ENCODE data around the gene PRKAA1.
"Not testable (repeated sequence)": the region's sequence is repeated elsewhere in the genome, so short reads cannot be mapped to it uniquely, and the experiment has no call there.

Gene PRKAA1

DNA sequence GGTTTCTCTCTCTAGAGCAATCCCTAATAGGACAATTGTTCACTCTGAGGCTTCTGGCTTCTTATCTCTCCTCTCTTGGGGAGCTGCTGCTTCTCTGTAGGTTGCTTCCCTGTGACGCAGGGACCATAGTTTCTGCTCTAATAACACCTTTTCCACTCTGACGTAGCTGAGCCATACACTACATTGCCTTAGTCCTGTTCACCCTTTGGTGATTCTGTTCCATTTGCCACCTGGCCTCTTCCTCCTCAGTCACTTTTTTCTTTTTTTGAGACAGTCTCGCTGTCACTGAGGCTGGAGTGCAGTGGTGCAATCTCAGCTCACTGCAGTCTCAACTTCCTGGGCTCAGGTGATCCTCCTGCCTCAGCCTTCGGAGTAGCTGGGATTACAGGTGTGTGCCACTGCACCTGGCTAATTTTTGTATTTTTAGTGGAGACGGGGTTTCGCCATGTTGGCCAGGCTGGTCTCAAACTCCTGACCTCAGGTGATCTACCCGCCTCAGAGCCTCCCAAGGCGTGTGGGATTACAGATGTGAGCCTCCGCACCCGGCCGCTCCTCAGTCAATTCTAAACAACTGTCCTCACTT, 27.4 kb upstream of the PRKAA1 start:
- DNase-seq, result not testable (repeated sequence)

GRCh38 chr5:40823459-40823858, 25.3 kb upstream of the PRKAA1 start:
- no peak for DNase-seq

DNA sequence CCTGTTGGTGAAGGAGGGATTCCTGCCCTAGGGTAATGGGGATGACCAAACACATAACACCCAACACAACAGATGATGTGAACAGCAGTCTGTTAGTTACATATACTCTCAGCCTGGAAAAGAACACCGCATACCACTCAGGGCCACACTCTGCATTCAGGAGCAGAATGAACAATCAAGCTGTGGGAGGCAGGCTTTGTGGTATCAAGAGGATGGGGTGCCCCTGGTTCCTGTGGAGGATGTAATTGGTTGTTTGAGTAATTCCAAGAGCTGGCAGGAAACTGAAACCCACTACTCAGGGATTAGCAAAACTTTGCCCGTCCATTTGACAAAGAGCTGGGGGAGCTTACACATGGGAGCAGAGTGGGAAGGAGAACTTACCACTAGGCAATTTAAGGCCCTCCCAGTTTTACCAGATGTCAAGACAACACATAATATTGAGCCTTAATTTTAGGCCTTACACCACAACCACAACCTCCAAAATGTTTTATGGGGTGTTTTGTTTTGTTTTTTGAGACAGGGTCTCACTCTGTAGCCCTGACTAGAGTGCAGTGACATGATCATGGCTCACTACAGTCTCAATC, 15.6 kb upstream of the PRKAA1 start:
- DNase-seq, result no peak

- DNase-seq, result no peak
These were observed 14.0 kb upstream of the PRKAA1 start for GRCh38 chr5:40812125-40812524.

DNA sequence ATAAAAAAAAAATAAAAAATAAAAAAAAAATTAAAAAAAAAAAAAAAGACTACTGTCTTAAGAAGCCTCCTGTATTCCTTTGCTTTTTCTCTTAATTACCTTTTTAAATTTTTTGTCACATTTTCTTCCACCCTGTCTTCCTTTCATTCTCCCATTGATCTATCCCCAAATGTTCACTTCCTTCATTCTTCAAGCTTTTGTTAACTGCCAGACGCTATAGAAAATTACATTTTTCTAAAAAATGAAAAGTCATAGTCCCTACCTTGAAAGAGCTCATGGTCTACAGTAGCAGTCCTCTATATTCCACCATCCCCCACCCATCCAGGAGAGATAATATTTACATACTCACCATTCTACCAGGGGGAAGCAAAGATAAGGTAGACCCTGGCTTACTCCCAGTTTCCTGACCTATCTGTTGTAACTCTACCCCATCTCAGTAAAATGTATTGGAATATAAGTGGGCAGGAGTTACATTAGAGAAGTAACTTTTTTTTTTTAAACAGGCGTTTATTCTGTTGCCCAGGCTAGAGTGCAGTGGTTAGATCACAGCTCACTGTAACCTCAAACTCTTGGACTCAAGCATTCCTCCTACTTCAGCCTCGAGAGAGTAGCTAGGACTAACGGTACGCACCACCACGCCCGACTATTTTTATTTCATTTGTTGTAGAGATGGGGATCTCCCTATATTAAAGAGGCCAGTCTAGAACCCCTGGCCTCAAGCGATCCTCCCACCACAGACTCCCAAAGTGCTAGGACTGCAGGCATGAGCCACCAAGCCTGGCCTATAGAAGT, 3.8 kb upstream of the PRKAA1 start:
- DNase-seq, result no peak

DNA sequence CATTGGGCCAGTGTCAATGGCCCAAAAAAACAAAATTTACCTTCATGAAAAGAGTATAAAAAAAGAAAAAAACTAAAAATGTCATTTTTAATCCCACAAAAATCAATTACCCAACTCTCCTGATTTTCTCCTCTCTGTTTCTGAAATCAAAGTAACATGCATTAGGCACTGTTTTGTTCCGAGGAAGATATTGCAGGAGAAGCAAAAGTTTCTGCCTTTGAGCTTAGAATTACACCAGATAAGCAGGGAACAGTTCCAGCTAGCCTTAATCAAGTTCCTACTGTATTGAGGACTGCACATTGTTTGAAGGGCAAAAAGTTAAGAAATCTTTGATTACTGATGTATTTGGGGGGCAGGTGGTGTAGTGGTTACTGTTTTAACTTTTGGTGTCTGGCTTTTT, 1.1 kb upstream of the PRKAA1 start:
- no peak for DNase-seq

DNA sequence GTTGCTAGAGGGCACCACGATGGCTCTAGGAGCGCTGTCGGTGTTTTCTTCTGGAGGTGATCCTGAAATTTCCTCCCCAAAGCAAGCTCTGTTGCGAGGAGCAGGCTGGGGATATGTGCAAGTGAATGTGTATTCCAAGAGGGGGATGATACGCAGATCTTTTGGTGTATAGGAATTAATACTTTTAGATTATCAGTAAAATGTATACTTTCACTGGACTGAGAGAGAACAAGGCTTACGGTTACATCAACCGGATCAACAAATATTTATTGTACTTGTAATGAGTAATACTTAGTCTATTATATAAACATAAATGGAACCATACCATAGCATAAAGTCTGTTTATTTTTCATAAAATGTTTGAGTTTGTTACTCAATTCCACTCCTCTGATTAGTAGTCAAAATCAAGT, 632 bp upstream of the PRKAA1 start:
- DNase-seq, result no peak

DNA sequence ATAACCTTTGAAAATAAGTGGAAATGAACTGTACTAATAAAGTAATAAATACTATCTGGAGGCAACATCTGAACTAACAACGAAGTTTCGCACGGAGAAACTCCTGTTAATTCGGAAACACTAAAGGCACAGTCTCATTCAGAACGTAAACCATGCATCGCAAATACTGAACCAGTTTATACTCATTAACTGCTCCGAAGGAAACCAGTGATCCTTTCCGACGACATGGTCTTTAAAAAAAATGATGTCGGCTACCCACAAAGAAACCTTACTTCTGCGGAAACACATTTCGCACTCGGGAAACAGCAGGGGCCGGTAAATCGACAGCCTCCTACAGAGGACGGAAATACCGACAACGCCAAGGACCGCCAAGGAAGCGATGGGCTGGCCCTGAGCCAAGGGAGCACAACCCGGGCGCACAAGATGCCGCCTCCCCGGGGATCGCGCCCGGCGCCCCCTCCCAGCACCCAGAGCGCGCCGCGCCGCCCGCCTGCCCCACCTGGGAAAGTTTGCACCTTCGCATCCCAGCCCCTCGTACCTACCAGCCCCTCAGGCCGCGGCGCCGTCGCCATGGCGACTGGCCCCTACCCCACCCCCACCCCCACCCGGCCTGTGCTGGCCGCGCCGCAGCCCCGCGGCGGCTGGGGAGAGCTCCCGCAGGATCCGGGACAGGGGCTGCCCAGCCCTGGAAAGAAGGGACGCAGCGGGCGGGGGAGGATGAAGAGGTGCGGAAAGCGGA, 732 bp downstream of the PRKAA1 start:
- DNase-seq, result peak; percentile 32

- no peak for DNase-seq
These were observed 1.7 kb downstream of the PRKAA1 start for GRCh38 chr5:40796487-40796889.

DNA sequence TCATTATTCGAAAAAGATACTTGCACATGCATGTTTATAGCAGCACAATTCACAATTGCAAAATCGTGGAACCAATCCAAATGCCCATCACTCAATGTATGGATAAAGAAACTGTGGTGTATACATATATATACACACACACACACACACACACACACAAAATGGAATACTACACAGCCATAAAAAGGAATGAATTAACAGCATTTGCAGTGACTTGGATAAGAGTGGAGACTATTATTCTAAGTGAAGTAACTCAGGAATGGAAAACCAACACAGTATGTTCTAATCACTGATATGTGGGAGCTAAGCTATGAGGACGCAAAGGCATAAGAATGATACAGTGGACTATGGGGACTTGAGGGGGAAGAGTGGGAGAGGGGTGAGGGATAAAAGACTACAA, 3.3 kb downstream of the PRKAA1 start:
- DNase-seq, result not testable (repeated sequence)

- DNase-seq, result not testable (repeated sequence)
These were observed 3.8 kb downstream of the PRKAA1 start for GRCh38 chr5:40794340-40794739.

DNA sequence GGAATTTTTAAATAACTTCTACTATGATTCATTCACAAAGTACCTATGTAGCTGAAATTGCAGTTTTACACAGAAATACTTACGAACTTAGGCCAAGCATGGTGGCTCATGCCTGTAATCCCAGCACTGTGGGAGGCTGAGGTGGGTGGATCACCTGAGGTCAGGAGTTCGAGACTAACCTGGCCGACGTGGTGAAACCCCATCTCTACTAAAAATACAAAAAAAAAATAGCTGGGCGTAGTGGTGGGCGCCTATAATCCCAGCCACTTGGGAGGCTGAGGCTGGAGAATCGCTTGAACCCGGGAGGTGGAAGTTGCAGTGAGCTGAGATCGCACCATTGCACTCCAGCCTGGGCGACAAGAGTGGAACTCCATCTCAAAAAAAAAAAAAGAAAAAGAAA, 5.5 kb downstream of the PRKAA1 start:
- DNase-seq, result not testable (repeated sequence)

DNA sequence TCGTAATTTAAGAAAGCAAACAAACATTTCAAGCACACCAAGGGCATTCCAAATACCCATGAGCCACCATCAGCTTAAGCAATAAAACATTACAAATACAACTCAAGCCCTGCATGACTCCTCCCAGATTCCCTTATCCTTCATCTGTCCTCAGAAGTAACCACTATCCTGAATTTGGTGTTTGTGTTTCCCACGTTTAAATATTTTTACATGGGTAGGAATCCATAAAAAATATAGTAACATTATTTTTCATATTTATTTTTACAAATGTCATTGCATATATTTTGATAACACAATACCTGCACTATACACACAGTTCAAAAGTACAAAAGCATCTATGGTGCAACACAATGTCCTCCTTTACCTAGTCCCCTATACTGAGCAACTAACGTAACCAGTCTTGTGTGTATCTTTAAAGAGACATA, 6.4 kb downstream of the PRKAA1 start:
- DNase-seq, result no peak

- no peak for DNase-seq
These were observed 7.1 kb downstream of the PRKAA1 start for GRCh38 chr5:40790947-40791593.

DNA sequence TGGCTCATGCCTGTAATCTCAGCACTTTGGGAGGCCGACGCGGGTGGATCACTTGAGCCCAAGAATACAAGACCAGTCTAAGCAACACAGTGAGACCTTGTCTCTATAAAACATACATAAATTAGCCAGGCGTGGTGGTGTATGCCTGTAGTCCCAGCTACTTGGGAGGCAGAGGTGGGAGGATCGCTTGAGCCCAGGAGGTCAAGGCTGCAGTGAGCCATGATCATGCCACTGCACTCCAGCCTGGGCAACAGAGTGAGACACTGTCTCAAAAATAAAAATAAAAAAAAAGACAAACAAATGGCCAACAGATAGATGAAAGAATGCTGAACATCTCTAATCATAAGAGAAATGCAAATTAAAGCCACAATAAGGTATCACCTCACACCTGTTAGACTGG, 9.2 kb downstream of the PRKAA1 start:
- DNase-seq, result not testable (repeated sequence)

GRCh38 chr5:40787986-40788385, 10.2 kb downstream of the PRKAA1 start:
- DNase-seq, result no peak

GRCh38 chr5:40786664-40787063, 11.5 kb downstream of the PRKAA1 start:
- not testable (repeated sequence) for DNase-seq

DNA sequence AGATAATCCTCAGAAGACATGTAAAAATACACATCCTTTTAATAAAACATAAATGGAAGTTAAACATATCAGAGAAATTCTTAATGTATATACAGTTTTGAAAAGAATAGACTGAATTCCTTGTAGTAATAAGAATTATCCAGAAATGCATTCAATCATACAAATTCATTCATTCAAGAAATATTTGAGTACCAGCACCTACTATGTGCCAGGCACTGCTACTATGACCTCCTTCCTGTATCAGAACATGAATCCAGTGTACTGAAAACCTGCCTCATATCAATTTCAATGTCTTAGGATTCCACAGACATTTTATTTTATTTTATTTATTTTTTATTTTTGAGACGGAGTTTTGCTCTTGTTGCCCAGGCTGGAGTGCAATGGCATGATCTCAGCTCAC, 13.3 kb downstream of the PRKAA1 start:
- DNase-seq, result no peak

DNA sequence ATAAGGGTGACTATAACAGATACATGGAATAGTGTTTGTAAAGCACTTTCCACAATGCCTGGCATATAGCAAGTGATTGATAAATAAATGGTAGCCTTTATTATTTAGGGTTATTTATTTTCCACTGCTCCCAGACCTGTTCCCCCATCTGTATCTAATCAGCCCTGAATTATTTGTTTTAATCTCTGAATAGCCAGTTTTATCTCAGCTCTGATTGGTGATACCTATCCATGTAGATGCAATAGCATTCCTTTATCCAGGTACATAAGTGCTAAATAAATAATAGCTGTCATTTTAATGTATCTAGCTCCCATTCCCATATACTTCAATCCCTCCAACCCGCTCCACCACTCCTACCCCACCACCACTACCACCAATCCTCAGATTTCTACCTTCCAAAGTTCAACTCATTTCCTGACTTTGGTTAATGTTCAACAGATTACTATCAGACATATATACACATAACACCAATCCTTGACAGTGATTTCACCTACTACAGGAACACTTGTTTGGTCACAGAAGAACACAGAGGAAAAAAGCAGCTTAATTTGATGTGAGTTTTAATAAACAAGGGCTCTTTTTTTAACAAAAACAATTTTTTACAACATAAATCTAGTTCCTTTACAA, 14.0 kb downstream of the PRKAA1 start:
- no peak for DNase-seq

DNA sequence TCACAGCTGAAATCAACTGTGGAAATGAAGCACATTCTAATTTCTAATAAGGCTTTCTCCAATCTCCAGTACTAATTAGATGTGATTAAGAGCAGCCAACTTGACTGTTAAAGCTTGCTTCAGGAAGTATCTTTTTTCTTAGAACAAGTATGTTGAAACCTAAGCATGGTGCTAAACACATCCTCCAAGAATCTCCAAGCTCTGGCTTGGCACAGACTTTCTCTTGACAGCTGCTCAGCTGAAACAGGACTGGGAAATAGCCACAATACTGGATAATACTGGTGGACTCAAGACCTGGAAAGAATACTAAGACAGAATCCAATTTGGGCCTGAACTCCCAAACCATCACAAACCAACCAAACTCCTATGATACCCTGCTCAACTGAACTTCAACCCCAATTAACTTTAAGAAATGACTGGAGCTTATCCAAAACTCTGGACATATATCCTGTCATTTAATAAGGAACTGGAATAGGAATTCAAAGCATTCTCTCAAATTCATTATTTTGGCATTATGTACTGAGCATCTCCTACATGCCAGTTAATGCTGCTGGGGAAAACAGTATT, 16.2 kb downstream of the PRKAA1 start:
- DNase-seq, result no peak

DNA sequence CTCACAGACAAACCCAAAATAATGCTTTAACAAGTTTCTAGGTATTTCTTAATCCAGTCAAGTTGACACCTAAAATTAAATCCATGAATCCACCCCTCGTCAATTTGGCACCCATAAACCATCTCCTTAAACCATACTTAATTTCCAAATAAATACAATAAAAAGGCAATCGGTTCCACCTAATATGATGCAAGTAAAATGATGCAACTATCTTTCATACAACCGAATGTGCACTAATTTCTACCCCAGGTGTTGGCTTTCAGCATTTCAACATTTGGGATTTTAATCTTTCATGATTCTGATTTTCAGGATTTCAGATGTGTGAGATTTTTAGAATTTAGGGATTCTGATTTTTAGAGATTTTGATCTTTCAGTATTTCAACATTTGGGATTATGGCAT, 17.3 kb downstream of the PRKAA1 start:
- no peak for DNase-seq

DNA sequence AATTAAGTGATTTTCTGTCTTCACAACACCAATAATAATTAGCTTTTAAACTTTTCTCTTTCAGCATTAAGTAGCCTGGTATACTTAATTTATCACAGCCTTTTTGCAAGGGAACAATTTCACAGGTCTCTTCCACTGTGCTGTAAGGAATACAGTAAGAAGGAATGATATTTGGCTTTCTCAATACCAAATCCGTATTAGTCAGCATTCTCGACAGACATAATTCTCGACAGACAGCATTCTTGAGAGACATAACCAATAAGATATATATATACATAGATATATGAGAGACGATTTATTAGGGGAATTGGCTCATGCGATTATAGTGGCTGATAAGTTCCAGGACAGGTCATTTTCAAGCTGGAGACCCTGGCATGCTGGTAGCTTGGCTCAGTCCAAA, 18.0 kb downstream of the PRKAA1 start:
- no peak for DNase-seq
